Measurements from ENCODE around the gene KLHL15. TPM values are rescaled to one million over a fixed set of nuclear protein-coding genes. Genes with fewer than 3 reads are reported as not detected.
"Not testable (repeated sequence)": the region's sequence is repeated elsewhere in the genome, so short reads cannot be mapped to it uniquely, and the experiment has no call there.

Gene KLHL15
- total RNA-seq, 1 experiment from 2014 or later: 14.7 TPM

- DNase-seq (ENCODE audit: low read depth): no peak
Measured at GRCh38 chrX:24017674-24018073, 9.3 kb downstream of the KLHL15 start.

DNA sequence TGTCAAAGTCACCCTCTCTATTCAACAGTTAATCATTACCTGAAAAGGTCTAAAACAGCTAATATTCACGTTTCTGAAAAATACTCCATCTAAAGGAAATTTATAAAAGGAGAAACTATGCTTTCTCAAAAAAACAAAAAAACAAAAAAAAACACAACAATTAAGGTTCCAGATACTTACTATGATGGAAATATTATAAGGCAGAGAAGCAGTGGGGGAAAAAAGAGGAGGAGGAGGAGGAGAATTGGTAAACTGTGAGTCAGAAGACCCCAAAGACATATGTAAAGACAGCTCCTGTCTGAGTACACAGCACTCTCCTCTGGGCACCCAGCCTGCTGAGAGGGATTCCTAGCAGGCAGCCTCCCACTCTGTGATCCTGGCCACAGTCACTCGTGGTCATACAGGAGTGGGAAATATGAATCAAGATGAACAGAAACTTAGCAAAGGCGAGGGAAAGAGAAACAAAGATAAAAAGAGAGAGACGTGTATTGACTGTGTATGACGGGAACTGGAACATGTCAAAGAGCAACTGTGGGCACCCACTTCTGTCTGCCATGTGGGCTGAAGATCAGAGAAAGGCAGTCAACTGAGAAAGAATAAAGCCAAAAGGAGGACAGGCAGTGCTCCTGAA, 12.5 kb downstream of the KLHL15 start:
- no peak for DNase-seq (ENCODE audit: low read depth)

DNA sequence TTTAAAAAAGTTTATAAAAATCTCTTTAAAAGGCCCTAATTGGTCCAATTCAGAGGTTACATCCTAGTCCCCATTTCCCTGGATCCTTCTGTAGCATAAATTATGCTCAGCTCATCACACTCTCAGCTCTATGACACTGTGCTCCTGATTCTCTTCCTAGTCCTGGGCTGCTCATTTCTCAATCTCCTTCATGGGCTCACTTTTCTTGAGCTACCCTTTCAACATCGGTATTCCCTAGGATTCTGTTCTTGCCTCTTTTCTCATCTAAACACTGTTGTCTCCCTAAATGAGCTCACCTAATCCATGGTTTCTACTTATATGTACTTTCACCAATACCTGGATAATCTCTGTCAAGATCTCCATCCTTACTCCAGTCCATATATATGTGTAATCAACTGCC, 14.7 kb downstream of the KLHL15 start:
- DNase-seq (ENCODE audit: low read depth): no peak

- DNase-seq (ENCODE audit: low read depth): no peak
Measured at GRCh38 chrX:24005867-24006266, 21.1 kb downstream of the KLHL15 start.

DNA sequence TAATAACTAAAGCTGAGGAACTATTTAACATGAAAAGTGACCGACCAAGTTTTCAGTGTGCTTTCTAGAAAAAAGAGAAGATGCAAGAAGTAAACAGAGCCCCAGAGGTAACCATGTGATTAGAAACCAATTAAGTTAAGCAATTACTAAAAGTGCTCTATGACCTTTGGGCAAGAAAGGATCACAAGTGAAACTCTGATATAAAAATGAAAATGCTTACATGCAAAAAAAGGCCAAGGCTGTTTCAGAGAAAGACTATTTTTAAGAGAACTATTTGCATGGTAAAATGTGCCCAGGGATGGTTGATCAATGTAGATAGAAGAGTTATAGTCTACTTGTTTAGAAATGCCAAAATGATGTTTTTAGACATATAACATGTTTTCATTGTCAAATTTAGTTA, 22.0 kb downstream of the KLHL15 start:
- no peak for DNase-seq (ENCODE audit: low read depth)

DNA sequence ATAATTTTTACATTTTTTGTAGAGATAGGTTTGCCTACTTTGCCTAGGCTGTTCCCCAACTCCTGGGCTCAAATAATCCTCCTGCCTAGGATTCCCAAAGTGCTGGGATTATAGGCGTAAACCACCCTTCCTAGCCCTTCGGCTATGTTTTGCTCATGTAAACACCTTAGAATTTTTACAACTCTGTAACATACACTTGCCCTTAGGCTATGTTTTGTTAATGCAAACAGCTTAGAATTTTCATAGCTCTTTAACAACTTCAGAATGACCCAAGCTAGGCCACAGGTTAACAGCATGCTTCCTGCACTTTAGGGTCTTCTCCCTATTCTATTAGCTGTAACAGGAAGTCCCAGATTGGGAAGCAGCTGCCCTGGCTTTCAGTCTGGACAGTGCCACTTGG, 24.2 kb downstream of the KLHL15 start:
- no peak for DNase-seq (ENCODE audit: low read depth)

DNA sequence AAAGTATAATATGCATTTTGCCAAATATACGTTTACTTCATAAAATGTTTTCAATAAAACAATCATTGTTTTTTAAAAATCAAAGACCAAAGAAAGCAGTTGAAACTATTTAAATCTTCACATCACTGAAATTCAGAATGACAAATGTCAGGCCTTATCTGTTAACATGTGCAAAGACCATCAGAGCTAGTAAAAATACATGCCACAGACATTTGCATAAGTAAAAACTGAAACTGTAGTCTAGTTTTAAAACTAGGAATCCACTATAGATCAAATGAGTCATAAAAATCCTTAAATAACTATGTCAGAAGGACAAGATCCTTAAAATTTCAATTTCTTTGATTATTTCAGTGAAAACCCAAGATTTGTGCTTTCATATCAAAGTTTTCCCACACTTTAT, 24.8 kb downstream of the KLHL15 start:
- no peak for DNase-seq (ENCODE audit: low read depth)

DNA sequence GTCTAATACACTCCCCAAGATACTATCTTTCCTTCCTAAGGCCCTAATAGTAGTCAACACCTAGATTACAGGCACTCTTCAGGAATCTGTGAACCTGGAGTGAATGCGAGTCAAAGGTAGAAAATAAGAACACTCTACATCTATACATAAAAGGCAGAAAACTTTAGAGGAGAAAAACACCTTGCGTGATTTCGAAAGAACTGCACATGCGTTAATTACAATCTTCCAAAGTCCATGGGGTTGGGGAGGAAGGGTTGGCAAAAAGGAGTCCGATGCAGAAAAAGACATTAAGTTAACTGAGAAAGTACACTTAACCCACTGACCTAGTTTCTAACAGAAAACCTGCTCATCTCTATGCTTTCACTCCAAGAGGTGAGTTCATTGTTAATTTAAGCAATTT, 27.3 kb downstream of the KLHL15 start:
- DNase-seq (ENCODE audit: low read depth): no peak

DNA sequence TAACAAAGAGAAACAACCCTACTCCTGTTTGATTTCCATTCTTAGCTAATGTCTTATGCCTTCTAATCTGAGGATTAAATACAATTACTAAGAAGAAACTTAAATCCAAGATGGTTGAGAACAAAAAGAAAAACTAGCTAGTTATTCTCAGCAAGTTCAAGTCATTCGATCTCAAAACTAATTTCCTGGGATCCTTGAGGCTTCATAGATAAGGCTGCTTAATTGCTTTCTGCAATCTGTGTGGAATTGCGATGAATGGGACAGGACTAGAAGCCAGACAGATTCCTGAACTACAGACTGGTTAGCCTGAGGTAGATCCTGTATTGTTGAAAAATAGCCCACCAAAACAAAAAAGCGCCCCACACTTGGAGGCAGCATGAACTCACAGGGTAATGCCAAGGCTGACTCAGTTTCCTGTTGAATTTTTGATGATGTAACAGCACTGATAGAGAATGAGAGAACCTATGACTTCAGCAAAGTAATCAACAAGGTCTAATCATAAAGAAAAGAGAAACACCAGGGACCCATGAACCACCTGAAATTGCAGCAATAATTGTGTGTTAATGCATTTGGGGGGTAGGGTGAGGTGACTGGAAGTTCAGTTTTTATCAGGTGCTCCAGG, 33.9 kb downstream of the KLHL15 start:
- DNase-seq (ENCODE audit: low read depth): no peak

DNA sequence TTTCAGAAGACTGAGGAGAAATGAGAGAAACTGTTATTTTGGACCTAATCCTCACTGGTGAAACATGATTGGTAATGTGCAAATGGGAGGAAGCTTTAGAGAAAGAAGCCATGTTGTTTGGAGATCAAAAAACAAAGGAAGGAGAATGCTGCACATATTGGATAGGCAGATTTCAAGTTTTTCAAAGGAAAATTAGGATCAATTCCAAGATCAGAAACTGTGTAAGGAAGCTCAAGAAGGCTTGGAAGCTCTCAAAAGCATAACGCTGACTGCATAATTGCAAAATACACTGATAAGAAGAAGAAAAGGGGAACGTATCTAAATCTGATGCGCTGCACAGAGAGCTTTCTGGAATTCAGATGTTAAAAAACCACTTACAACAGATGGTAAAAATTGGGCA, 34.6 kb downstream of the KLHL15 start:
- no peak for DNase-seq (ENCODE audit: low read depth)

DNA sequence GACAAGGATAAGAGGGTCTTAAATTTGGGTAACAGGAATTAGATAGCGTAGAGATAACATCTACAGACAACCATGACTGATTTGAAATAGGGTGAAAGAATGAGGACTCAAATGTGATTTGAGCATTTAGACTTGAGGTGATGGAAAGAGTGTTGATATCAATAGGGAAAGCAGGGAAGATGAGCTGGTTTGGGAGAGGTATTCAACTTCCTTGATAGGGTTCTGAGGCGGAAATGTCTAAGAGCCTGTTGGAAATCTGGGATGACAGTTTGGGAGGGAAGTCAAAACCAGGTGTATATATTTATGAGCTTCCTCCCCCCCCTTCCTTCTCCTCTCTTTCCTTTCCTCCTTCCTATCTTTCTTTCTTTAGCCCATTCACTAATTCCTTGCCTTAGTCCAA, 36.5 kb downstream of the KLHL15 start:
- DNase-seq (ENCODE audit: low read depth): no peak

- DNase-seq (ENCODE audit: low read depth): no peak
Measured at GRCh38 chrX:23989689-23990088, 37.3 kb downstream of the KLHL15 start.

DNA sequence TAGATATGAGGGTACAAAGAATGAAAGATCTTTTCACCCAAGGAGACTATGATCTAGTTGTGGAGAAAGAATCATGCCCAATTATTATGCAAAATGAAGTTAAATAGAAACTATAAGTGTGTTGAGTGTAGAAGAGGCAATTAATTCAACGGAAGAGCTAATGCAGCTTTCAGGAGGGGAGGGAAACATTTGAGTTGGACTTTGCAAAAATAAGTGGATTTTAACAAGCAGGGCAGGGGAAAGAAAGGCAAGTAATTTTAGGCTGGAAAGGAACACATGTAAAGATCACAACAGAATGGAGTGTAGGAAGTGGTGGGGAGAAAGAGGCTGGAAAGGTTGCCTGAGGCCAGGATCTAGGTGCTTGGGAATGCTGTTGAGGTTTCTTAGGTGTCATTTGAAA, 44.1 kb downstream of the KLHL15 start:
- no peak for DNase-seq (ENCODE audit: low read depth)

- no peak for DNase-seq (ENCODE audit: low read depth)
Measured at GRCh38 chrX:23981711-23982110, 45.3 kb downstream of the KLHL15 start.

GRCh38 chrX:23981222-23981621, 45.8 kb downstream of the KLHL15 start:
- no peak for DNase-seq (ENCODE audit: low read depth)

- no peak for DNase-seq (ENCODE audit: low read depth)
Measured at GRCh38 chrX:23980011-23980441, 47.0 kb downstream of the KLHL15 start.

GRCh38 chrX:23978491-23978890, 48.5 kb downstream of the KLHL15 start:
- no peak for DNase-seq (ENCODE audit: low read depth)

GRCh38 chrX:23965630-23966029, 61.4 kb downstream of the KLHL15 start:
- DNase-seq (ENCODE audit: low read depth): not testable (repeated sequence)

GRCh38 chrX:23964191-23964590, 62.8 kb downstream of the KLHL15 start:
- DNase-seq (ENCODE audit: low read depth): no peak

- DNase-seq (ENCODE audit: low read depth): no peak
Measured at GRCh38 chrX:23959781-23960180, 67.2 kb downstream of the KLHL15 start.

DNA sequence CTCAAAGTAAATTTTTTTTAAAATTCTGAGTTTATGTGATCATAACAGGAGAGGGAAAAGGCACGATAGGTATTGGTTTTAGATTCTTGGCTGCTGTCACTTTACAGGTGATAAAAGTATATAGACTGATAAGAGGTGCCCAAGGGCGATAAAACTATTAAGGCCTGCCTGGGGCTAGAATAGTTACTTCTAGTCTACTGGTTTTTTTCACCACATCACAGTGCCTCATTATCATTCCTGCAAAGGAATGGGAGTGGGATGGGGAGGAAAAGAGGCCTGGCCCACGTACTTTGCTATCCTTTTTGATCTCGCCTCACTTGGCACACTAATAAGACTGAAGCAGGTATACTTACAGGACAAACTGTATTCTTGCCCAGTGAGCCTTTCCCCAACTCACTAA, 72.6 kb downstream of the KLHL15 start:
- no peak for DNase-seq (ENCODE audit: low read depth)

- DNase-seq (ENCODE audit: low read depth): no peak
Measured at GRCh38 chrX:23953908-23954269, 73.1 kb downstream of the KLHL15 start.

DNA sequence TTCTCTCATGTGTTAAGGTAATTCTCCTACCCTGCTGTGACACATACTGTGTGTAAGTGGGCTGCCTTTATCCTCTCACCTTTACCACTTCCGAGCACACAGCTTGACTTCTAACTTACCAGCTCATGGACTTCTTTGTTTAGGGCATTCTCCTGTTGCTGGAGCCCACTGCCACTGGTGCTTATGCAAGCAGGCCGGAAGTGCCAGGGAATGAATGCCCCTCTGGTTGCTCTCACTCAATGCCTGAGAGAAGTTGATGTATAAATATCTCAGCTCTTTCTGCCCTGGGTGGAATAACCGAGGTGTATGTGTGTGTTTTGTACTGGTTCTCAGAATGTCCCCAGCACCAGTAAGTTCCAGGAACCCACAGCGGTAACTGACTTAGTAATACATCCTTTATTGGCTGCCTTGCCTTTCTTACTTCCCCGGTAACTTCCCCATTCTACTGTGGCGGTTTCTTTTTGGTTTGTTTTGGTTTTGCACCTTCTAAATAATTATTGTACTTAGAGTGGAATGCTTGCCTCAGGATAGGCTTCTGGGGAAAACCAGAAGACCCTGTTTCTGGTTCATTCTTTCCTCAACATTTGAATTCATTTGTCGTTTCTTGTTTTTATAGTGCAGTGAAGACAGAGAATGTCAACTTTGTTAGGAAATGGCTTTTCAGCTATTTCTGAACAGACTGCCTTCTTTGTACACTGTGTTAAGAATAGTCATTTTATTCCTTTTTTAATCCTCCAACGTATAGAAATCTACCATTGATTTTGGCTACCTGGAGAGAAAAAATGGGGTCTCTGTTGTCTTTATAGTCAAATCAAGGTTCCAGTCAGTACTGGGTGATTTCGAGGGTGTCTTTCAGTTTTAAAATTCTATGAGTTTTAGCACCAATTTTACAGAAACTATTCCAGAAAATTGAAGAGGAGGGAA, 73.7 kb downstream of the KLHL15 start:
- peak; percentile 25 for DNase-seq (ENCODE audit: low read depth)
